Measurements from ENCODE around the gene CWC25. TPM values are rescaled to one million over a fixed set of nuclear protein-coding genes. Genes with fewer than 3 reads are reported as not detected.

The CWC25 gene
- total RNA-seq, 1 donor from 2014 or later = 18.9 TPM

- Mint-ChIP-seq H3K36me3 (ENCODE audit: low read depth) (peaks cover 38% of the 10 kb centered on the region), H3K9me3 (no peaks in the 10 kb centered on the region), H3K27ac (ENCODE audit: unreplicated experiment) (peak within 1 kb of the TSS; percentile 99), H3K4me1 (peaks cover 42% of the 10 kb centered on the region), H3K27me3 (ENCODE audit: low read depth) (no peaks in the 10 kb centered on the region), H3K4me3 (peak within 1 kb of the TSS; percentile 98)
- peak; percentile 83 for DNase-seq (ENCODE audit: low read depth, low spot score)
- TF ChIP-seq CTCF (conservative IDR thresholded peaks at IDR 0.05) = no peak
Observed at GRCh38 chr17:38853292-38854219, 28.4 kb upstream of the CWC25 start, which contains the start of gene RPL23. Gene RPL23, minus strand, starts transcription at chr17:38853721. Its CDS starts 11 bp downstream, at chr17:38853710.

- Mint-ChIP-seq H3K4me3 (peak overlapping the region; percentile 98), H3K27me3 (ENCODE audit: low read depth) (no peaks in the 10 kb centered on the region), H3K4me1 (peaks cover 42% of the 10 kb centered on the region), H3K27ac (ENCODE audit: unreplicated experiment) (peak overlapping the region; percentile 99), H3K9me3 (no peaks in the 10 kb centered on the region), H3K36me3 (ENCODE audit: low read depth) (peaks cover 38% of the 10 kb centered on the region)
- TF ChIP-seq CTCF (conservative IDR thresholded peaks at IDR 0.05) = no peak
- no peak for DNase-seq (ENCODE audit: low read depth, low spot score)
Observed at GRCh38 chr17:38852771-38853291, 27.7 kb upstream of the CWC25 start.

- DNase-seq (ENCODE audit: low read depth, low spot score) = no peak
- no peak for TF ChIP-seq CTCF (conservative IDR thresholded peaks at IDR 0.05)
- Mint-ChIP-seq H3K27ac (ENCODE audit: unreplicated experiment) (peak overlapping the region; percentile 70), H3K4me3 (peak overlapping the region; percentile 98), H3K36me3 (ENCODE audit: low read depth) (peaks cover 38% of the 10 kb centered on the region), H3K4me1 (peaks cover 42% of the 10 kb centered on the region), H3K9me3 (no peaks in the 10 kb centered on the region), H3K27me3 (ENCODE audit: low read depth) (no peaks in the 10 kb centered on the region)
Observed at GRCh38 chr17:38851434-38851833, 26.3 kb upstream of the CWC25 start.

GRCh38 chr17:38850374-38850773 is 25.3 kb upstream of the CWC25 start:
- TF ChIP-seq CTCF (conservative IDR thresholded peaks at IDR 0.05) = no peak
- Mint-ChIP-seq H3K27ac (ENCODE audit: unreplicated experiment) (no peak overlapping the region), H3K27me3 (ENCODE audit: low read depth) (no peaks in the 10 kb centered on the region), H3K9me3 (no peaks in the 10 kb centered on the region), H3K36me3 (ENCODE audit: low read depth) (peaks cover 38% of the 10 kb centered on the region), H3K4me3 (peak overlapping the region; percentile 98), H3K4me1 (peaks cover 42% of the 10 kb centered on the region)
- no peak for DNase-seq (ENCODE audit: low read depth, low spot score)

- H3K36me3 Mint-ChIP-seq (ENCODE audit: low read depth) = peaks cover 38% of the 10 kb centered on the region
- peak overlapping the region; percentile 71 for H3K4me3 Mint-ChIP-seq
- no peak for TF ChIP-seq CTCF (conservative IDR thresholded peaks at IDR 0.05)
- no peaks in the 10 kb centered on the region for H3K27me3 Mint-ChIP-seq (ENCODE audit: low read depth)
- peaks cover 39% of the 10 kb centered on the region for H3K4me1 Mint-ChIP-seq
- H3K27ac Mint-ChIP-seq (ENCODE audit: unreplicated experiment) = no peak overlapping the region
- DNase-seq (ENCODE audit: low read depth, low spot score) = no peak
- no peaks in the 10 kb centered on the region for H3K9me3 Mint-ChIP-seq
Observed at GRCh38 chr17:38848939-38849605, 24.0 kb upstream of the CWC25 start.

All from neural crest cell (in vitro differentiated cells).